Measurements from ENCODE around the gene PTPRG.

The PTPRG gene

GRCh38 chr3:61579685-61580084 is 18.3 kb downstream of the PTPRG start:
- no peak overlapping the region for H3K4me3 ChIP-seq (ENCODE audit: low read length)
- DNase-seq (ENCODE audit: low read depth, low spot score), result no peak

- no peak for DNase-seq (ENCODE audit: low read depth, low spot score)
- no peak overlapping the region for H3K4me3 ChIP-seq (ENCODE audit: low read length)
Observed at GRCh38 chr3:61580982-61581643, 19.7 kb downstream of the PTPRG start.

- no peak for DNase-seq (ENCODE audit: low read depth, low spot score)
- H3K4me3 ChIP-seq (ENCODE audit: low read length), result no peak overlapping the region
Observed at GRCh38 chr3:61582287-61582686, 20.9 kb downstream of the PTPRG start.

- no peak for DNase-seq (ENCODE audit: low read depth, low spot score)
- H3K4me3 ChIP-seq (ENCODE audit: low read length), result no peak overlapping the region
Observed at GRCh38 chr3:61582846-61583245, 21.5 kb downstream of the PTPRG start.

GRCh38 chr3:61583890-61584875 is 22.8 kb downstream of the PTPRG start:
- DNase-seq (ENCODE audit: low read depth, low spot score), result no peak
- H3K4me3 ChIP-seq (ENCODE audit: low read length), result no peak overlapping the region

- DNase-seq (ENCODE audit: low read depth, low spot score), result no peak
Observed at GRCh38 chr3:61589856-61590255, 28.5 kb downstream of the PTPRG start.

GRCh38 chr3:61591300-61591699 is 29.9 kb downstream of the PTPRG start:
- DNase-seq (ENCODE audit: low read depth, low spot score), result no peak
- H3K4me3 ChIP-seq (ENCODE audit: low read length), result no peak overlapping the region

More at GRCh38 chr3:61589856-61590255, 28.5 kb downstream of the PTPRG start:
- no peak overlapping the region for H3K4me3 ChIP-seq (ENCODE audit: low read length)

GRCh38 chr3:61593446-61594029 is 32.2 kb downstream of the PTPRG start:
- no peak overlapping the region for H3K4me3 ChIP-seq (ENCODE audit: low read length)
- DNase-seq (ENCODE audit: low read depth, low spot score), result no peak

- no peak overlapping the region for H3K4me3 ChIP-seq (ENCODE audit: low read length)
- DNase-seq (ENCODE audit: low read depth, low spot score), result no peak
Observed at GRCh38 chr3:61594144-61594963, 33.0 kb downstream of the PTPRG start.

- no peak overlapping the region for H3K4me3 ChIP-seq (ENCODE audit: low read length)
- no peak for DNase-seq (ENCODE audit: low read depth, low spot score)
Observed at GRCh38 chr3:61594964-61595285, 33.6 kb downstream of the PTPRG start.

GRCh38 chr3:61595288-61595687 is 33.9 kb downstream of the PTPRG start:
- DNase-seq (ENCODE audit: low read depth, low spot score), result no peak
- no peak overlapping the region for H3K4me3 ChIP-seq (ENCODE audit: low read length)

GRCh38 chr3:61595826-61596225 is 34.5 kb downstream of the PTPRG start:
- DNase-seq (ENCODE audit: low read depth, low spot score), result no peak
- H3K4me3 ChIP-seq (ENCODE audit: low read length), result no peak overlapping the region

GRCh38 chr3:61597906-61598305 is 36.5 kb downstream of the PTPRG start:
- DNase-seq (ENCODE audit: low read depth, low spot score), result no peak

GRCh38 chr3:61600195-61600594 is 38.8 kb downstream of the PTPRG start:
- H3K4me3 ChIP-seq (ENCODE audit: low read length), result no peak overlapping the region
- no peak for DNase-seq (ENCODE audit: low read depth, low spot score)

More at GRCh38 chr3:61597906-61598305, 36.5 kb downstream of the PTPRG start:
- no peak overlapping the region for H3K4me3 ChIP-seq (ENCODE audit: low read length)

- DNase-seq (ENCODE audit: low read depth, low spot score), result no peak
- no peak overlapping the region for H3K4me3 ChIP-seq (ENCODE audit: low read length)
Observed at GRCh38 chr3:61601831-61602230, 40.5 kb downstream of the PTPRG start.

- H3K4me3 ChIP-seq (ENCODE audit: low read length), result no peak overlapping the region
- DNase-seq (ENCODE audit: low read depth, low spot score), result no peak
Observed at GRCh38 chr3:61602466-61602865, 41.1 kb downstream of the PTPRG start.

GRCh38 chr3:61605589-61606175 is 44.3 kb downstream of the PTPRG start:
- DNase-seq (ENCODE audit: low read depth, low spot score), result no peak
- H3K4me3 ChIP-seq (ENCODE audit: low read length), result no peak overlapping the region

- DNase-seq (ENCODE audit: low read depth, low spot score), result no peak
- no peak overlapping the region for H3K4me3 ChIP-seq (ENCODE audit: low read length)
Observed at GRCh38 chr3:61606196-61606595, 44.8 kb downstream of the PTPRG start.

- no peak for DNase-seq (ENCODE audit: low read depth, low spot score)
- no peak overlapping the region for H3K4me3 ChIP-seq (ENCODE audit: low read length)
Observed at GRCh38 chr3:61608072-61608471, 46.7 kb downstream of the PTPRG start.
